Peyer's patch (tissue), 4 donors: ENCODE data around the gene ZGLP1.

ENCODE experiments used
- POLR2A ChIP-seq, 2 donors: fragments of 450-650 bp; IDR thresholded peaks; one replicate each; pipeline ENCODE4 v1.5.1; 2017; ENCODE audit warnings: antibody characterized with exemption in 2 of 2, mild to moderate bottlenecking in 2 of 2, moderate library complexity in 2 of 2
- TF ChIP-seq, protein P1 (sequence below), 6 experiments: fragments of 450-650 bp in 4 of 6; fragments of 200-600 bp in 2 of 6; sonication (generic) in 1 of 6; IDR thresholded peaks; one replicate each; pipeline ENCODE4 v1.5.1; 2017 to 2019; ENCODE audit warnings: antibody characterized with exemption in 6 of 6, mild to moderate bottlenecking in 3 of 6, moderate library complexity in 1 of 6

DNA sequence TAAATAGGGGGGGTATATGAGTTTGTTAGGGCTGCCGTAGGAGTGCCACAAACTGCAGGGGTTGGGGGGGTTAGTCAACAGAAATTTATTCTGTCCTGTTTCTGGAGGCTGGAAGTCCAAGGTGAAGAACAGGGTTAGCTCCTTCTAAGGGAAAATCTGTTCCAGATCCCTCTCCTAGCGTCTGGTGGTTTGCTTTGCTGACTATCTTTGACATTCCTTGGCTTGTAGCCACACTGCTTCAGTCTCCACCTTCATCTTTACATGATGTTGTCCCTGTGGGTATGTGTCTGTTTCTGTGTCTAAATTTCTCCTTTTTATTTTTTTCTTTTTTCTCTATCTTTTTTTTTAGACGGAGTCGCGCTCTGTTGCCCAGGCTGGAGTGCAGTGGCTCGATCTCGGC is 46.8 kb downstream of the ZGLP1 start:
- TF ChIP-seq, protein P1, sequence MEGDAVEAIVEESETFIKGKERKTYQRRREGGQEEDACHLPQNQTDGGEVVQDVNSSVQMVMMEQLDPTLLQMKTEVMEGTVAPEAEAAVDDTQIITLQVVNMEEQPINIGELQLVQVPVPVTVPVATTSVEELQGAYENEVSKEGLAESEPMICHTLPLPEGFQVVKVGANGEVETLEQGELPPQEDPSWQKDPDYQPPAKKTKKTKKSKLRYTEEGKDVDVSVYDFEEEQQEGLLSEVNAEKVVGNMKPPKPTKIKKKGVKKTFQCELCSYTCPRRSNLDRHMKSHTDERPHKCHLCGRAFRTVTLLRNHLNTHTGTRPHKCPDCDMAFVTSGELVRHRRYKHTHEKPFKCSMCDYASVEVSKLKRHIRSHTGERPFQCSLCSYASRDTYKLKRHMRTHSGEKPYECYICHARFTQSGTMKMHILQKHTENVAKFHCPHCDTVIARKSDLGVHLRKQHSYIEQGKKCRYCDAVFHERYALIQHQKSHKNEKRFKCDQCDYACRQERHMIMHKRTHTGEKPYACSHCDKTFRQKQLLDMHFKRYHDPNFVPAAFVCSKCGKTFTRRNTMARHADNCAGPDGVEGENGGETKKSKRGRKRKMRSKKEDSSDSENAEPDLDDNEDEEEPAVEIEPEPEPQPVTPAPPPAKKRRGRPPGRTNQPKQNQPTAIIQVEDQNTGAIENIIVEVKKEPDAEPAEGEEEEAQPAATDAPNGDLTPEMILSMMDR (IDR thresholded peaks at IDR 0.05), result no peak
- TF ChIP-seq POLR2A (IDR thresholded peaks at IDR 0.05), result no peak
